Middle frontal gyrus (tissue), 1 donor: ENCODE data around the gene MEG3.

Experiments used
- DNase-seq: peaks from one replicate; pipeline ENCODE4 v3.0.0-alpha.2; 2015; ENCODE audit warnings: low spot score; ENCODE audit errors: extremely low spot score

MEG3 gene

DNA sequence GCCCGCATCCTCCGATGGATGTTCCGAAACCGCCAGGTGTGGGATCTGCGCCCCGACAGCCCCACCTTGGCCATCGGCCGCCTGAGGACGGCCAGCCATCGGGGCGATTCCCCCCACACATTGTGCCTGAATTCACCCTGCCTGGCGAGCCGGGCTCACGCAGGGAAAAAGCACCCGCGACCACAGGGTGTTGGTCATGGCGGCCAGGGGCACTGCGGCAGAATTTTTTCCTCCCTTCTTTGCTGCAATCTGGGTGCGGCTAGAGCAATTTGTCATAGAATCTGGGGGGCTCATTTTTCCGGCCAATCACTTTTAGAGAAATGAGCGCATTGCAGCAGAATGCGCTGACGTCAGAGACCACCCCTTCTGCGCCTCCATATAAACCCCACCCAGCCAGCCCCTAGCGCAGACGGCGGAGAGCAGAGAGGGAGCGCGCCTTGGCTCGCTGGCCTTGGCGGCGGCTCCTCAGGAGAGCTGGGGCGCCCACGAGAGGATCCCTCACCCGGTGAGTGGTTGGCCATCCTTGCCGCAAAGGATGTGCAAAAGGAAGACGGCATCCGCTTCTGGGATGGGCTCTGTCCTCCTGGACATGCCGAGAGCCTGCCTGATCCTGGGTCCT is at the start of gene MEG3:
TSS of gene MEG3 (plus strand) at position 406 of the 619 bp plus-strand sequence.
- DNase-seq = no peak

DNA sequence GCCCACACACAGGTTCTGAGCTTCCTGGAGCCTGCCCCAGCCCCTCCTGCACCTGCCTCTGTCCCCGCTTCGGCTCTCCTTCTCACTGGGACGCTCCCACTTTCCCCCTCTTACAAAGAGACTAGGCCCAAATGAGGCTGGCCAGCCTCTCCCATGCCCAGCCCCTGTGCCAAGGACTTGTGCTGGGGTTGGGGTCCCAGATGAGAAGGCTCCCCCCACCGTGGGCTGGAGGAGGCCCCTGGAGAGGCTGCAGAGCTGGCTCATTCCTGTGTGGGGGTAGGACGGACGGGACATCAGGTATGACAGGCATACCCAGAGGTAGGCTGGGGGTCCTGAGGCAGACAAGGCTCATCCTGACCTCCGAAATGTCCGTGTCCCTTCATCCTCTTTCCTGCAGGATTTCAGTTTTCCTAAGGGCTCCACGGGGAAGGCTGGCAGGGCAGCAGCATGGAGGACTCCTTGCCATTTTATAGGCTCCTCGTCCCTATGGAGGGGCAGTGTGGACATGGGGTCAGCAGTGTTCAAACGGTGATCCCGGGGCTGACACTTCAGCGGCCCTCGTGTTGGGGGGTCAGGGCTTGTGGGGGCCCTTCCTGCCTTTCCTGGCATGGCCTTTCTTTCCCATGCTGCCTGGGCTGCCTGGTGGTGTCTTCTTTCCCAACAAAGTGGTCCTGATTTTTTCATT is 49.1 kb upstream of the MEG3 start:
- no peak for DNase-seq

DNA sequence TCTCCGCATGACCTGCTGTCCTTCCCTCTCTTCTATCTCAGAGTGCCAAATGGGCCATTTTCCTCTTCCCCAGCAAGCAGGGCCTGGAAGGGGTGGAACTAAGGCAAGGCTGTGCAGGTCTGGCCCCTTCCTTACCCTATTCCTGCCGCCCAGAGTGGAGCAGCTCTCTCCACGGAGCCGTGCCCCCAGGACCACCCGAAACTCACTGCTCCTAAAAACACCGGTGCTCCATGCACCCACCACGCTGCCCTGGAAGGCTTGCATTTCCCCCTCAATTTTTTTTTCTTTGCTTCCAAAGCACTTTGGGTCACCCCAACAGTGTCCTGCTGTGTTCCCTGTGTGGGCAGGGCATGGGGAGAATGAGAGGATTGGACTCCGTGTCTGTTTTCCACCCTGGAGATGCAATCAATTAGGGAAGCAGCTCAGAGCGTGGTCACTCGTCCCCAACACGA is 48.5 kb upstream of the MEG3 start:
- no peak for DNase-seq

DNA sequence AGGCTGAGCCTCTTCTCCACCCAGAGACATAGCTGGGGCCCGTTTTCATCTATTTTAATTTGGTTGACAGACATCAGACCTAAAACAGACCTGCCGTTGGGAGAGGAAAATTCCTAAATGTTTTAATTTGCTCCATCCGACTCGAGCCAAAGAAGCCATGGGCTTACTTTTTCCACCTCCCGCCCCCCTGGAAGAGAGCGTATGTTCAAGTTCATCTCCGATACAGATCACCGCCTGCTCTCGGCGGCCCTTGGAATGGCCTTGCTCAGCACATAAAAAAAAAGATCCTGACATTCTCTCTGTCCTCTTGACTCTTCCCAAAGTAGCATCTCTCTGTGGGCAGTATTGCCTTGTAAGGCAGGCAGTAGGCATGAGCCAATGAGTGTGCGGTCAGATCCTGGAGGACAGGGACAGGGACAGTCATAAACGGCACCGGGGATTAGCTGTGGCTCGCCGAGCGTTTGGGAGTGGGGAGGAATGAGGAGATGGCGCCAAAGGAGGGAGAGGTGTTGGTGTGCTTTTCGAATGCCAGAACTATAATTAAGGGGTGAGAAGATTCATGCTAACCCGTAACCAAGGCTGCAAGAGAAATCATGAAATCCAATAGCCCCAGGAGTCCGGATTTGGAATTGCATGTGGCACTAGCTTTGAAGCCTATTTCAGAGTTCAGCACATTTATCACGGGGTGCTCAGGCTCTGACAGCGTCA is 47.9 kb upstream of the MEG3 start:
- DNase-seq = no peak

DNA sequence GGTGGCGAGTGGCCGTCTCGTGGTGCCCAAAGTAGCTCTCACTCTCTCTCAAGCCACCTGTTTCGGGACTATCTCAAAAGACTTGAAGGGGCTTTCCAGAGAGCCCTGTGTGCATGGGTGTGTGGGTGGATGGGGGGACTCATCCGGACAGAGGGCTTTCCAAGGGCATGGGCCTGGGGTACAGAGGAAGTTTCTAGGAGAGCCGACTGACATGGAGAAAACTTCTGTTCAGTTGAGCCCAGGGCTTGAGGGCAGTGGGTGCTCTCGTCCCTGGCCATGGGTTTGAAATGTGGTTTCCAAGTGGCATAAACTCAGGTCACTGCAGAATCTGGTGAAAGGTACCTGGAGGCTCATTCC is 47.4 kb upstream of the MEG3 start:
- no peak for DNase-seq

DNA sequence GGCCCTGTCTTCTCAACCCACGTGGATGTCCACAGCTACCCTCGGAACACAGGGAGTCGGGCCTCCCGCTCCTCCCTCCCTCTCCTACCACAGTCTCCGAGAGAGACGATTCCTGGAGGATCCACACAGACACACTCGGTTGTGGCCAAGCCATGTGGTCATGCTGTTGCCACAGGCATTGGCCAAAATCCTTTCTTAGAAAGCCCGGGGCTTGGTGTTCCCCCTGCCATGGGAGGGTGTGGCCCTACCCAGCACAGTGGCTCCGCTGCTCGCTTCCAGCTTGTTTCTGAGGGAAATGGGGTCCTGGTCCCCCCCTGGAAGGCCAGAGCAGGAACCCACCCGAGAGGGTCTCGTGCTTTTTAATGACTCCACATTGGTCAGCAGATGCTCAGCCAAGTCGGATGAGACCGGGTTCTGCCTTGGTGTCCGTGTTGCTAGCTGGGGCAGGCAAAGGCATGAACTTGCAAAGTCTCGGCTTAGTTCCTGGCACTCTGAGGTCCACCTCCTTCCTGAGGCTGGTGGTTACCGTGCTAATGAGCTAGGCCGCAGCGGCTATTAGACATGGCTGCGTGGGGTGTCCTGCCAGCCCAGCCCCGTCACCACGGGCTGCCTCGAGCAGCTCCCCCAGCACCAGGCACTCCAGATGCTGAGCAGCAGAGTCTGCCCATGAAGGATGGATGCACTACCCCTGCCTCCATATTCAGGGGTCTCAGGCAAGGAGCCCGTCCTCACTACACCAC is 46.8 kb upstream of the MEG3 start:
- no peak for DNase-seq

DNA sequence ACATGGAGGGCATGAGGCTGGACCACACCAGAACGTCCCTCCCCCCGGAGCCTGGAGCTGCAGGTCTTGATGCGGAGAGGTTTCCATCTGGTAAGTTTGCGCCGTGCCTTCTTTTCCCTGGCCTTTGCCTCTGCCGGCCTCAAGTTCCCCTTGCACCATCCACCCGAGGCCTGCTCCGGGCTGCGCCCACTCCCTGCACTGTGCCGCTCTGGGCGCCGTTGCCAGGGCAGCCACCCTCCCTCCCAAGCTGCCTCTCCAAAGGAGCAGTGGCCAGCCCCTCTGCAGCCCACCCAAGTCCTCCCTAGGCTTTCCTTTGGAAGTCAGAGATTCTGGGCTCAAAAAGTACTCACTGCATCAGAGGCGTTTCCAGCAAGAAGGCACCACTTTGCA is 46.2 kb upstream of the MEG3 start:
- no peak for DNase-seq

DNA sequence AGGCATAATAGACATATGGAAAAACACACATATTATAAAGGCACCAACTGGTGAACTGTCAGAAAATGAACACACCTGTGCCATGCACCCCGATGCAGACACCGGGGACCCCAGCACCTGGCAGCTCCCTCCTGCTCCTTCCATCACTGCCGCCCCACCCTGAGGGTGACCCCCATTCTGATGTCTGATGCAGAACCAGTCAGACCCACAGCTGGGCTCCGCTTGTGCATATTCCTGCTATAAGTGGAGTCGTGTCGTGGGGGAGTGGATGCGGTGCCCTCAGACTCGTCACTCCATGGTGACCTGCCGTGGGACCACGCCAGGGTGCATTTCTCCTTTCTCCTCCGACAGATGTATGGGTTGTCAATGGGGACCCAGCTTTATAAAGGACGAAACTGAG is 45.7 kb upstream of the MEG3 start:
- DNase-seq = no peak

DNA sequence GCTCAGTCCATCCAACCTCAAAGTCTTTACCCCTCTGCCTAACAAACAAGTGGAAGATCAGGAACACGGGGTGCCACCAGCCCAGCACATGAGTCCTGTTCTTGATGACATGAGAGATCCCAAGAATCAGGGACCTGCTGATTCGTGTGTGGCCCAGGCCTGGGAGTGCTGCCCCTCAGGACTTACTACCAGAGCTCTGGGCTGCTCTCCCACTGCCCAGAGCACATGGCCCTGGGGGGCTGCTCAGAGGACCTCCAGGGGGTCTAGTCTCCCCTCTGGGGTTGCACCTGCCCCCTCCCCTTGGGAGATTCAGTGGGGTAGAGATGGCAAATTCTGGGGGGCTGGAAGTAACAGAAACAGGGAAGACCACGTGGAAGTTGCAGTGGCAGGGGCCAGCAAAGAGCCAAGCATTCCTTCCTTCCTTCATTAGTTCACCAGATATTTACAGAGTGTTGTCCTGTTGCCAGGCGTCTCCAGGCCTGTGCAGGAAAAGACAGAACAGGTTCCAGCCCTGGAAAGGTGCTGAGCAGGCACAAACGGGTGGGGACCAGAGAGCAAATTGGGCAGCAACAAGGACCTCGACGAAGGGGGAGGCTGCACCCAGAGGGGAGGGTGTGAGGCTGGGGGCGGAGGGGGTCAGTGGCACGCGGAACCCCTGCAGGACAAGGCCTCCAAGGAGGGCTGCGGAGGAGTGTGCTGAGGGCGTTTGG is 45.1 kb upstream of the MEG3 start:
- DNase-seq = no peak

DNA sequence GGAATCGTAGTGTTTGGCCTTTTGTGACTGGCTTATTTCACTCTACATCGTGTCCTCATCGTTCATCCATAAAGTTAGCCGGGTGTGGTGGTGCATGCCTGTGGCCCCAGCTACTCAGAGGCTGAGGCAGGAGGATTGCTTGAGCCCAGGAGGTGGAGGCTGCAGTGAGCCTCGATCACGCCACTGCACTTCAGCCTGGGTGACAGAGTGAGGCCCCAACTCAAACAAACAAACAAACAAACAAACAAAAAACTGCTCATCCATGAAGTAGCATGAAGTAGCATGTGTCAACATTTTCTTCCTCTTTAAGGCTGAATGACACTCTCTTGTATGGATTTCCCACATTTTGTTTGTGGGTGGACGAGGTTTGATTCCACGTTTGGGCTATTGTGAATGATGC is 44.0 kb upstream of the MEG3 start:
- DNase-seq = no peak

DNA sequence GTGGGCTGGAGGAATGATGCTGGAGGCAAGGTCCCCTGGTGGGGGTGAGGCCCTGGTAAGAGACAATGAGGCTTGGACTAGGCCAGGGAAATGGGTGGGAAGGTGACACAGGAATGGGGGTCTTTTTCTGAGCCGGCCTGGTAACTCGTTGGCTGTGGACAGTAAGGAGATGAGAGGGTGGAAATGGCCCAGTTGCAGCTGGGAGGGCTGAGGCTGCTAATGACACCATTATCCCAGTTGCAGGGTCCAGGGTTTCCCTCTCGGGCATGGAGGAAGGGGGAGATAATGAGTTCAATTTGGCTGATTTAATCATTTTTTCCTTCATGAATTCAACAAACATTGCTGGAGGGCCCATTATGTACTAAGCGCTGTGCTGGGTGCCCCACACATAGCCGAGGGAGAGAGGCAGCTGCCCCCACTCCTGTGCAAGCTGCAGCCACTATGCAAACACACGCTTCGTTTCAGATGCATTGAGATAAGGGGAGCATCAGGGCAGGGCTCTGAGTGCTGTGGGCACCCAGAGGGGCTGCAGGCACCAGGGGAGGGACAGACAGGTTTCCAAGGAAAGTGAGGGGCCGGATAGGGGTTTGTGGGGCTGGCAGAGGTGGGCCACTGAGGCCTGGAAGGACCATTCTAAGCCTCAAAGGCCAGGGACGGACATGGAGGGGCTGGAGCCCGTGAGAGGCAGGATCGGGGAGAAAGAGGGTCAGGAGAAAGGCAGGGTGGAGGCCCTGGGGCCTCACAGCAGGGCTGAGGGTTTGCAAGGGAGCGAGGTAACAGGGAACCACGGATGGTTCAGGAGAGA is 43.2 kb upstream of the MEG3 start:
- DNase-seq = no peak

DNA sequence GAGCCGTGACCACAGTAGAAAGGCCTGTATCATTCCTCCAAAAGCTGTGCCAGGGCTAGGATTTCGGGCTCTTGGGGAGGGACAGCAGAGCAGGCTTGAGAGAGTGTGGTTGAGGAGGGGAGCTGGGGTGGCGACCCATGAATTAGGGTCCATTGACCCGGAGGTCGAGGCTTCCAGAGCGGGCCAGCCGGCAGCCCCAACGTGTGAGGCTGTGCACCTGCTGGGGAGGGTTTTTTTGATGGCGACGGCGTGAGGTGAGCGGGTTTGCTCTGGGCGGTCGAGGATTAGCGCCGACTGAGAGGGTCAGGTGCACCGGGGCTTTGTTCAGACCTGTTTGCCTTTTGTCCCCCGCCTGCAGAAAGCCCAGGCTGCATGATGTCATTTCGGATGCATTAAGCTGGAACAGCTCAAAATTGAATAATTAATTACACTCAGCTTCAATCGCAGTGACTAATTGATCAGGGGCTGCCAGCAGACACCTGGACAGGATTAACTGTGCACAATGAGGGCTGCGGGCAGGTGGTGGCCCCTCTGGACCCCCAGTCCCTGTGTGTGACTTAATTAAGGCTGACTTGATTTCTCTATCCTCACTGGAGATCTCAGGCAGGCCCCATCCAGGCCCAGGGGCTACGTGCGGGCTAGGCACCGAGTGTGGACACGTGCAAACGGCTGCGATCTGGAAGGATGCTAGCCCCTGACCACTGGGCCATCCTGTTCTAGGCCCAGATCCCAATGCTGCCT is 42.1 kb upstream of the MEG3 start:
- no peak for DNase-seq

DNA sequence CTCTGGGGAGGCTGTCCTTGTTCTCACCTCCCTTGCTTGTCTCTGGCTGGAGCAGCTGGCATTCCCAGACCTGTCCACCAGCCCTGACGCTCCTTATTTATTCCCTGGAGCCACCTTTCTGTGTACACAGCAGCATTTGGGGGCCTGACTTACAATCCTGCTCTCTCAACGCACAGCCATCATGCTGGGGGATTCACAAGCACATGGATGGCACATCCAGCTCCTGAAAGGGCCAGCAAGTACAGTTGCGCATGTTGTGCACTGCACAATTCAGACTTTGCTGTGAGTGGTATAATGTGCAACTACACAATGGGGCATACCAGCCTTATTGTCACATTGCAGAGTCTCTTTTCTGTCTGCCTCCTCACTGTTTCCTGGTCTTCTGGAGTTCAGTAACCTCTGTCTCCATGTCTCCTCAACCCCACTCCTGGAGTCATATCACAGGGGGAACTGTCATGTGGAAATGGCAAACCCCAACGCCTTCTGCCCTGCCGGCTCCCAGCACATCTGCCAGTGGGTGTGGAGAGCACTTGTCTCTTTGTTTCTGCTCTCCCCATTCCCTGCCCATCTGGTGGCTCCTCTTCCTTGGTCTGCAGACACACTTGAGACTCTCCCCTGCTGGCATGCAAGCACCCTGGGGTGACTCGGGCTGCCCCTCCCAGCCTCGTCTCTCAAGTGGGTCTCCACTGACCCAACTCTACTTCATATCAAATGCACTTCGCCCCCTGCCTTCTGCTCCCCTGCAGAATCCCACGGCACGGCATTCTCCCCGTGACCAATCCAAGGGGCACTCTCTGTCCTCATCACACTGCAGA is 41.2 kb upstream of the MEG3 start:
- DNase-seq = no peak

DNA sequence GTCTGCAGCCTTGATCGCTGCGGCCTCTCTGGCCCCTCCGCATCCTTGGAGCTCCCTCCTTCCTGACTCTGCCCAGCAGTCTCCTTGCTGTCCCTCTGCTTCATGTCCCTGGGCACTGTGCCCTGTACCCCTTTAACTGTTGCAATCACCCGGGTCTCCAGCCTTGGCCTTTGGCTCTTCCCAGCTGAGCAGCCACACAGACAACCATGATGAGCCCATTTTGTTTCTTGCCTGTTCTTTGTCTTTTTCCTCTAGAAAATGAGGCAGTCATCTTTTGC is 40.6 kb upstream of the MEG3 start:
- DNase-seq = no peak

DNA sequence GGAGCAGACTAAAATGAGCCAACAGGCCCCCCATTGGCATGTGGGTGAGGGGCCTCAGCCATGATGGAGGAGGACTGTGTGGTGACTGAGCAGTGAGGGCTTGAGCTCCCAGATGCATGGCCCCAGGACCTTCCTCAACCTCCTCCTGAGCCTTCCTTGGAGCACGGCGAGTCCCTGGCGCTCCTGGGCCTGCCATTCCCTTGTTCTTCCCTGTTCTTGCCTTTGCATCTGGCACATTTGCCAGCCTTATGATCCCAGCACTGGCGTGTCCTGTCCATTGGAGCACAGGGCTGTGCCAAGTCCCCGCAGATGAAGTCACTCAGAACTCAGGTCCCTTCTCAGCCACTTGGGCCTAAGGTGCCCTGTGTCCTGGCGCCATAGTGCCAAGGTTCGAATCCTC is 40.3 kb upstream of the MEG3 start:
- DNase-seq = no peak

DNA sequence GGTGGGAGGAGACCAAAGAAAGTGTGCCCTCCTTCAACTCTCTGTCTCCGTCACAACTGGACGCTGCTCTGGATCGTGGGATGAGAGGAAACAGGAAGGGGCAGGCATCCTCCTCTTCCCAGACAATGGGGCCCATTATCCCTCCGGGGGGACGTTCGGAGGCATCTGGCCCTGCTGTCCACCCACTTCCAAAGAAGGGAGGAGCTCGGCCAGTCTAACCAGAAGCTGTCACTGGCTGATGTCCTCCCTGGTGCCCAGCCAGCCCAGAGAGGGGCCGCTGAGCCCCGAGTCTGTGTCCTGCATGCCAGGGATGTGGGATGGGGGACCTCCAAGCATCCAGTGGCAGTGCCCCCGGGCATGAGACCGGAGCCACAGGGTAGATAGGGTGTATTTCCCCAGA is 39.8 kb upstream of the MEG3 start:
- DNase-seq = peak; percentile 13

DNA sequence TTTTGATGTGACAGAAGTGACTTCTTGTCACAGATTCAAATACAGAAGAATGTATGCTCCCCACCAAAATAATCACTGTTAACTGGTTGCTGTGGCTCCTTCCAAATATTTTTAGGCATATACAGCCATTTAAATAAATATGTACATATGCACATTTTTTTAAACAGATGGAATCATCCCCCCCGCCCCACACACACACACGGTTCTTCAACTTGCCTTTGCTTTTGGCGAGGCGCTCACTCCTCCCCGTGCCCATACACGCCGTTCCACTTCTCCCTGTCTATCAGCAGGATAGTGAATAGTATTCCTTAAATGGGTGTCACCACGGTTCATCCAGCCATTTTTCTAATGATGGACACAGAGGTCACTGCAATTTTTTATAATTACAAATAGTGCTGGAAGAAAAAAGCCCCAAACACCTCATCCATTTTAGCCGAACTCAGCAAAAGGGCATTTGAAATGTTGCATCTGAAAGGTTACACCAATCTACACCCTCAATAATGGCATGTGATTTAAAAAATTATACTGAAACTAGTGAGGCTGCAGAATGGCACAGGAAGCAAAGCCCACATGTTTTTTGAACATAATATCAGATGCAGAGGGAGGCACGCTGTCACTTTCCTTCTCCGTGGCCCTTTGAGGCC is 39.2 kb upstream of the MEG3 start:
- no peak for DNase-seq

DNA sequence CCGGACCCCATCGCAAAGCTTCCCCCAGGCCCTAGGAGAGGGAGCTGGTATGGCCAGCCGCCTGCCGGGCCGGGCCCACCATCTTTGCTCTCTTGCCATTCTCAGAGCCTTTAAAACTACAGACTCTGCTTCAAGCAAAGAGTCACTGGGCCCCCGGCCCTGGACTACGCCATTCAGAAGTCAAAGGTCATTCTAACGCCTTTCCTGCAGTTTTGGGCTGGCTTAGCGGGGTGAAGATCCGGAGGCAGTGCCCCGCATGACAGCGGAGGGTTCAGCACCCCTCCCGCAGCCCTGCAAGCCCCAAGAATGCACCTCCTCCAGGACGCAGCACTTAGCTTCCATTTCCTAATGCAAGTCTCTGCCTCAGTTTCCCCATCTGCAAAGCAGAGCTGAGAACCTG is 38.3 kb upstream of the MEG3 start:
- DNase-seq = no peak

DNA sequence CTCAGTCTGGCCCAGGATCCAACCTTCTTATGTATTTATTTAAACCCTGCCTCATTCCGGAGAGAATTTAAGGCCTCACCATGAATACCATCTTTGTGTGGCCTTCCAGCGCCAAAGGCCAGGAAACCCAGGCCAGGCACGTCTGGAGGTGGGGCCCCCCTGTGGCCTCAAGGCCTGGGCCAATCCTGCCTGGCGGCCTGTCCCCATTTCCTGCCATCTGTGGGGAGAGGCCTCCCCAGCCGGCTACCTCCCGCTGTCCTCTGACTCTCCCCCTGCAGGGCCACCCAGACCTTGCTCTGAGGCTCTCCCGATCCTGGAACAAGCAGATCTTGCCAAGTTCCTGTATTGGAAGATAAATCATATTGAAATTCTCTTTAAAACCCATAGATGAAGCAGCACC is 37.4 kb upstream of the MEG3 start:
- no peak for DNase-seq
